ENCODE results near the gene PRAMEF10. TPM values are rescaled to one million over a fixed set of nuclear protein-coding genes. Genes with fewer than 3 reads are reported as not detected.

Gene PRAMEF10, protein sequence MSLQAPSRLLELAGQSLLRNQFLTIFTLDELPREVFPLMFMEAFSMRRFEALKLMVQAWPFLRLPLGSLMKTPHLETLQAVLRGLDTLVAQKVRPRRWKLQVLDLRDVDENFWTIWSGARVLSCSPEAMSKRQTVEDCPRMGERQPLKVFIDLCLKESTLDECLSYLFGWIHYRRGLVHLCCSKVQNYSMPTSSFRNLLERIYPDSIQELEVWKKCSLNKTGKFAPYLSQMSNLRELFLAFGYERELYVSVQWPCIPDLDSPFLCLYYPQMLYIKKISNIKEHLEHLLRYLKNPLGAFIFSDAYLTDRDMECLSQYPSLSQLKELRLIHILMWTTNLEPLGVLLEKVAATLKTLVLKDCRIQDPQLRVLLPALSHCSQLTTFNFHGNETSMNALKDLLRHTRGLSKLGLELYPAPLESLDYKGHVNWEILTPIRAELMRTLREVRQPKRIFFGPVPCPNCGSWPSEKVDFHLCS
- not detected in 2 replicates for total RNA-seq

DNA sequence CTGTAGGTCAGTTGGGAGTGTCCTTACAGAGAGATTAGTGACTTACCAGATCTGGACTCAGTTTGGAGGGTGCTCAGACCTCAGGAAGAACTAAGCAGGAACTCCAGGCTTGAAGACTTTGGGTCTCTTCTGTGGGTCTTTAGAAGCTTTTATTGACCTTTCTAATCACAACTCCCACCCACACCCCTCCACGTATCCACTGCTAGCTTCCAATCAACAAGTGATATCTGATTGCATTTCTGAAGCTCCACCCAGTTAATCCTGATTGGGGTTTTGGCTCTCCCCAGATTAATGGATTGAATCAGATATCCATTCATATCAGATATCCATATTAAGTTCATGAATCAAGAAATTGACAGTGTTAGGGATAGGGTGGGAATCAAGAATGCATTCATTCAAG is at the start of gene PRAMEF10:
Gene PRAMEF10, minus strand, starts transcription at position 101 of the 400 bp plus-strand sequence. CDS start 2,423 bp downstream, outside the sequence.

GRCh38 chr1:12947480-12947879 is 49.4 kb upstream of the PRAMEF10 start, which contains the start of gene PRAMEF6:
Gene PRAMEF6, minus strand, starts transcription at chr1:12947580. Its CDS starts 5,062 bp downstream, at chr1:12942518.

GRCh38 chr1:12916310-12916709 is 18.2 kb upstream of the PRAMEF10 start, which contains the start of gene PRAMEF7:
Gene PRAMEF7, plus strand, starts transcription at chr1:12916610. Its CDS starts 1,083 bp downstream, at chr1:12917693.

DNA sequence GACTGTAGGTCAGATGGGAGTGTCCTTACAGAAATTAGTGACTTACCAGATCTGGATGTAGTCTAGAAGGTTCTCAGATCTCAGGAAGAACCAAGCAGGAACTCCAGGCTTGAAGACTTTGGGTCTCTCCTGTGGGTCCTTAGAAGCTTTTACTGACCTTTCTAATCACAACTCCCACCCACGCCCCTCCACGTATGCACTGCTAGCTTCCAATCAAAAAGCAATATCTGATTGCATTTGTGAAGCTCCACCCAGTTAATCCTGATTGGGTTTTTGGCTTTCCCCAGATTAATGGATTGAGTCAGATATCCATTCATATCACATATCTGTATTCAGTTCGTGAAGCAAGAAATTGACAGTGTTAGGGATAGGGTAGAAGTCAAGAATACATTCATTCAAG is 12.0 kb downstream of the PRAMEF10 start, which contains the start of gene PRAMEF4:
Gene PRAMEF4, minus strand, starts transcription at position 101 of the 400 bp plus-strand sequence. CDS start 2,807 bp downstream, outside the sequence.

DNA sequence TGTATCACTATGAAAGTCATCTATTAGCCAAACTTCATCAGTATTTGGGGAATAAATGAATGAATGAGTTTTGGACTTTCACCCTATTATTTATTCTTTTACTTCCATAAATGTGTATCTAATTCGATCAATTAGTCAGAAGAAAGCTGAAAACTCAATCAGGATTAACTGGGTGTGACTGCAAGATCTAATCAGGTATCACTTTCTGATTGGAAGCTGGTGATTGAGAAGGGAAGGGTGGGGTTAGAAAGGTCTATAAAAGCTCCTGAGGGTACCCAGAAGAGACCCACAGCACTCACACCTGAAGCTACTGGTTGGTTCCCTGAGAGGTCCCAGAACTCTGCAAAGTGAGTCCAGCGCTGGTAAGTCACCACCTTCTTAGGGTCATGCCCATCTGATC is 41.3 kb downstream of the PRAMEF10 start, which contains the start of gene PRAMEF2:
Gene PRAMEF2, plus strand, starts transcription at position 301 of the 400 bp plus-strand sequence. CDS start 1,924 bp downstream, outside the sequence.

DNA sequence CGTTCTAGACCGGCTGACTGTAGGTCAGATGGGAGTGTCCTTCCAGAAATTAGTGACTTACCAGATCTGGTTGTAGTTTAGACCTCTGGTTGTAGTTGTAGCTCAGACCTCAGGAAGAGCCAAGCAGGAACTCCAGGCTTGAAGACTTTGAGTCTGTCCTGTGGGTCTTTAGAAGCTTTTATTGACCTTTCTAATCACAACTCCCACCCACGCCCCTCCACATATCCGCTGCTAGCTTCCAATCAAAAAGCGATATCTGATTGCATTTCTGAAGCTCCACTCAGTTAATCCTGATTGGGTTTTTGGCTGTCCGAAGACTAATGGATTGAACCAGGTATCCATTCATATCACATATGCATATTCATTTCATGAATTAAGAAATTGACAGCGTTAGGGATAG is 49.5 kb downstream of the PRAMEF10 start, which contains the start of gene HNRNPCL1:
Gene HNRNPCL1, minus strand, starts transcription at position 101 of the 400 bp plus-strand sequence. CDS start 431 bp downstream, outside the sequence.

Other genes with a start within 250 kb of the PRAMEF10 start
- not detected in 2 replicates for gene AADACL3, start 182.2 kb downstream of the PRAMEF10 start, total RNA-seq
- gene CFAP107, start 152.1 kb downstream of the PRAMEF10 start, total RNA-seq, result not detected in 2 replicates
- gene PRAMEF12, start 124.5 kb downstream of the PRAMEF10 start, total RNA-seq, result not detected in 2 replicates
- gene PRAMEF1, start 106.9 kb downstream of the PRAMEF10 start, total RNA-seq, result not detected in 2 replicates
- gene PRAMEF11, start 66.9 kb downstream of the PRAMEF10 start, total RNA-seq, result not detected in 2 replicates
- gene HNRNPCL1, start 49.5 kb downstream of the PRAMEF10 start, total RNA-seq, result not detected in 2 replicates
- gene PRAMEF2, start 41.2 kb downstream of the PRAMEF10 start, total RNA-seq, result not detected in 2 replicates
- gene PRAMEF4, start 12.1 kb downstream of the PRAMEF10 start, total RNA-seq, result not detected in 2 replicates
- not detected in 2 replicates for gene PRAMEF7, start 18.3 kb upstream of the PRAMEF10 start, total RNA-seq
- gene PRAMEF6, start 49.3 kb upstream of the PRAMEF10 start, total RNA-seq, result not detected in 2 replicates
- gene PRAMEF27, start 158.3 kb upstream of the PRAMEF10 start, total RNA-seq, result not detected in 2 replicates
- not detected in 2 replicates for gene HNRNPCL3, start 162.5 kb upstream of the PRAMEF10 start, total RNA-seq
- not detected in 2 replicates for gene PRAMEF25, start 172.5 kb upstream of the PRAMEF10 start, total RNA-seq
- gene HNRNPCL2, start 218.6 kb upstream of the PRAMEF10 start, total RNA-seq, result not detected in 2 replicates